Activated CD8-positive, alpha-beta memory T cell treated with anti-CD3 and anti-CD28 coated beads for 1 hour (primary cell): Measurements from ENCODE around the gene ZBTB39.
"Not testable (repeated sequence)": the region's sequence is repeated elsewhere in the genome, so short reads cannot be mapped to it uniquely, and the experiment has no call there.

ENCODE experiments used
- DNase-seq, 2 donors: peaks; one replicate each; pipeline ENCODE4 v3.0.0-alpha.2; 2020; ENCODE audit warnings: low read depth in 1 of 2; ENCODE audit errors: extremely low read depth in 1 of 2

Gene ZBTB39

GRCh38 chr12:57001448-57001906 lies 4.9 kb downstream of the ZBTB39 start:
- peak; percentile 40 to 56 for DNase-seq

DNA sequence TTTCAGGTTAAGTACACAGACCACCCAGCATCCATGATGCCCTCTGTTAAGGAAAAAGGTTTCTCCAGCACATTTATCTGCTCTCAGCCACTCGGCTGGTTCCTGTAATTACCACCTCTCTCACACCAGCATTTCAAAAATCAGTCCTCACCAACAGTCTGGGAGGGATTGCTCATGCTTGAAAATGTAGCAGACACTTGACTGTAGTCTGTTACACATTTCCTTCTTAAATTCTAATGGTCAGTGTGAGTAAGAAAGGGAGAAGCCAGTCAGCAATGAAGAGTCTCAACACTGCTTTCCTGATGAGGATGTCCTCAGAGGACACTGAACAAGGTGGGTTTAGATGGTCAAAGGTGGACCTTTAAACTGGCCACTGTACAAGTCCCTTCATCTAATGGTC lies 6.0 kb downstream of the ZBTB39 start:
- no peak for DNase-seq

DNA sequence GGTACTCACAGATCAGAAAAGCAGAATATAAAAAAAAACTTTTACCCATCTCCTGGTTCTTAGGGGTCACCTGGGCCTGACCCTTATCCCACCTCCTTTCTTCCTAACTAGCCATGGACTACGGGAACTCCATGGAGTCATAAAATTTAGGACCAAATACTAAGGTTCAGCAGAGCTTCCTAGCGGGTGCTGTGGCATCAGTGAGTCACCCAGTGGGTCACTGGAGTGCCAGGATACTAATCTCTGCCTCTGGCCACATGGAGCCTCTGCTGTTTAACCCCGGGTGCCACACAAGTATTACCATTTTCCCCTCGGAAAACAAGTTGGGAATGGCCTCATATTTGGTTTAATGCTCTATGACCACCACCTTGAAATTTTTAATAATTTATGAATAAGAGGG lies 6.9 kb downstream of the ZBTB39 start:
- DNase-seq = no peak

DNA sequence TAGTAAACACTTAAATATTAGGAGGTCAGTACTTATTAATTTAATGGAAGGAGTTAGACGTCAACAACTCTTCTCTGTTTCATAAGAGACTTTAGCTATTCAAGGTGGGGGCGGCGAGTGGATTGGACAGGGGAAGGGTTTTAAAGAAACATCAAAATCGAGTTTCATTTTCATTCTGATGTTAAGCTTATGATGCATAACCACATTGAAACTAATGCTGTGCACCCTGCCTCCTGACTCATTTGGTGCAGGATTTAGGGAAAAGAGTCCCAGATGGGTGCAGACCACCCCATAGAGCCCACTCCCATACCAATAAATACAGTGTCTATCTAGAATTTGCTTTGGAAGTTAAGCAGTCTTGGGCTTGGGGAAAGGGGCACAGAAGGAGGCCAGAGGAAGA lies 7.4 kb downstream of the ZBTB39 start:
- DNase-seq = no peak

GRCh38 chr12:56998316-56998715 lies 8.0 kb downstream of the ZBTB39 start:
- DNase-seq = no peak

DNA sequence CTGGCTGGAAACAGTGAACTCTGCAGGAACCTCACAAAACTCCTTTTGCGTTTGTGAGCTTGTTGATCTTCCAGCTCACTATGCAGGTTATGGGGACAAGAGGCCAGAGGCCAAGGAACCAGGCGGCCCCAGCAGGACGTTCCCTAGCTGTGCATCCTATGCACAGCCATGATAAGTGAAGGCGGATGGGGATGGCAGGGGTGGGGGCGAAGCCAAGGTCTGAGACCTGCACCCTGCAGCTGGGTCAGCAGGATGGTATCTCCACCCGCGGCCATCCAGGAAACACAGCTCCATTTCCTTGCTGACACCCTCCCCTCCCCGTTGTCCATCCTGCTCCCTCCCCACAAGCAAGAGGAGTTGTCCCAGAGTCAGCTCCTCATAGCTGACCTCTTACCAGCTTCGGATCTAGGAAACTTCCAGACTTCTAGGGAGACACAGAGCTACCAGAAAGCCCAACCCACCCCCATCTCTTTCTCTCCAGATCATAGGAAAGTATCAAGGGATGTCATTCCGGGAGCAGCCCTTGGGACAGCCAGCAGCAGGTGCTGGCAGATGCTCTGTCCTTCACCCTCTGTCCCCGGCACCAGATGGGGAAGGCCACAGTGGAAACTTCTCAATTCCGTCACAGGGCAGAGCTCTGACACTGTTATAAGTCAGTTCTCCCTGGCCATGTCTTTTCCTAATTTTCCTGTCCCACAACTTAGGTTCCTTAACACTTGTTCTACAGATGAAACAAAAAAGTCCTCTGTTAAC lies 9.4 kb downstream of the ZBTB39 start:
- no peak for DNase-seq

- DNase-seq = no peak
Measured at GRCh38 chr12:56995930-56996496, 10.3 kb downstream of the ZBTB39 start.

- no peak for DNase-seq
Measured at GRCh38 chr12:56995201-56995929, 11.0 kb downstream of the ZBTB39 start.

DNA sequence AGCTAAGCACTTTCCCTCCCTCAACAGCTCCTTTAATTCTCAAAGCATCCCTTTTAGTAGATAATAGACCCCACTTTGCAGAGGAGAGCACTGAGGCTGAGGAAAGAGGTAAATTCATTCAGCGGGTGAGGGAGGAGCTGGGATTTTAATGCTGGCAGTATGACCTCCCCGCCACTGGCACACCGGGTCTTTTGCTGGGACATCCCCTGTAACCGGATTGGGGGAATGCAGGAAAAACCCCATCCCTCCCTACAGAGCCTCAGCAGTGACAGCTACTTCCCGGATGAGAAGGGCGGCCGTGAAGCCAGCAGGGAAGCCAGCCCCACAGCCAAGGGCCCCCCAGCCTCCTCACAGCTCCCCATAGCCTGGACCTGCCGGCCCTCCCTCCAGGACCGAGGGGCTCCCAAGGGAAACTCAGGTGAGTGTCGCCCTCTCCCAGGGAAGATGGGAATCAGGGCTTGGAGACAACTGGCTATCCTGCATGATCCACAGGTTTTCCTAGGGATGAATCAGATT lies 12.1 kb downstream of the ZBTB39 start:
- no peak for DNase-seq

DNA sequence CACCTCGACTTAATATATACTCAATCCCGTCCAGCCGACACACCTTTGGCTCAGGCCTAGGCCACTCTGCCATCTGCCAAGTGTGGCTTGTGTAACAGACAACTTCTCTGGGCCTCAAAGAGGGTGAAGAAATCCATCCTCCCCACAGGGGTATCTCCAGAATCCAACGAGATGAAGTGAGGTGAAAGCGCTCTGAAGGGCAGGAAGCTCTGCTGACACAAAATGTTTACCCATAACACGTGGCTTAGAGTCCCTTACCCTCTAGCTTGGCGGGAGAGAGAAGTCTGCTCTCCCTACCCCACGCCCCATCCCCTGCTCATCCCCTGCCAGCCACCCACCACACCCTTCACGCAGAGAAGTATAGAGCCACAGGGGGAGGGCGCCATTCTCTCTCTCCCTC lies 13.0 kb downstream of the ZBTB39 start:
- no peak for DNase-seq

GRCh38 chr12:56991319-56992246 lies 14.8 kb downstream of the ZBTB39 start:
- DNase-seq = no peak

DNA sequence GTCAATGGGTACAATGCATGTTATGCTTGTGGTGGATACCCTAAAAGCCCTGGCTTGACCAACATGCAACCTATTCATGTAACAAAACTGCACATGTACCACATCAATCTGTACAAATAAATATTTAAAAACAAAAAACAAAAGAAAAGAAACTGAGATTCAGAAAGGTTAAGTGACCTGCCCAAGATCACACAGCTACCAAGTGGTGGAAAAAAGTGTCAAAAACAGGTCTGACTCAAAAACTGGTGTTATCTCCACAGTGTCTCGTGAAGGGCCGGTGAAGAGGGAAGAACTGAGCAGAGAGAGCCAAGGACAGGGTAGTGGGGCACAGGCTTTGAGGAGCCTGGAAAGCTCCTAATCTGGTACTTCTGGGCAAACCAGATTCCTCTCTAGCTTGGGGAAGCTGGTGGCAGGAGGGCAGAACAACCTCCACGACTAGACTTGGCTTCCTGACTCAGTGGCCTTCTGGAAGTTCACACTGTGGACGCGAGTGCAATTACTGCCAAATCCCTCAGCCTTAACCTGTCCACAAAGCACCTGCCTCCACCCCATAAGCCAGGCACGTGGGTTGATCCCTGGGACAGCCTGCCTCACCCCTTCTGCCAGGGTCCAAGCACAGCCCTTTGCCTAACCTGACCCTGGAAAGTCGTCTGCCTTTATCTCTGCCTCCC lies 15.6 kb downstream of the ZBTB39 start:
- DNase-seq = no peak

GRCh38 chr12:56989861-56990610 lies 16.3 kb downstream of the ZBTB39 start:
- no peak for DNase-seq

DNA sequence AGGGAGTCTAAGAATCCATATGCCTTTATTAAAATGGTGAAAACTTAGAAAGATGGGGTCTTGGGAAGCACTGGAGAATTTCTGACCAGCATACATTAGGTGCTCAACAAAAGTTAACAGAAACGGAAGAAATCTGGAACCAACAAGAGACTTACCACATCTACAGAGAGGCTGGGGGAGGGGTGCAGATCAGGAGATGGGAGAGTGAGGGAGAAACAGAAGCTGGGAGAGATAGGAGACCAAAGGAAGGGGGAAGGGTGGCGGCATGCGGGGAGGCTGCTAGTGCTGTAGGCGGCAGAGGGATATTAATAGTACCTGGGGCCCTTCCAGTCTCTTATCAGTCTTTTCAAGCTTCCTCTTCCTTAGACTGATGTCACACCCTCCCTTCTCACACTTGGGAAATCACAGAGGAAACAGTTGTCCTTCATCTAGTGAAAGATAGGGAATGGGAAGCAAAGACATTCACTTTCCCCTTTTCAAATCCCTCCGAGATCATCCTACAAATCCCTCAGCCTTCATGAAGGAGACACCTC lies 18.1 kb downstream of the ZBTB39 start:
- DNase-seq = no peak

- peak in 1 of 2 donors; percentile 67 for DNase-seq
Measured at GRCh38 chr12:56987551-56988053, 18.7 kb downstream of the ZBTB39 start.

- DNase-seq = no peak
Measured at GRCh38 chr12:56987011-56987410, 19.3 kb downstream of the ZBTB39 start.

DNA sequence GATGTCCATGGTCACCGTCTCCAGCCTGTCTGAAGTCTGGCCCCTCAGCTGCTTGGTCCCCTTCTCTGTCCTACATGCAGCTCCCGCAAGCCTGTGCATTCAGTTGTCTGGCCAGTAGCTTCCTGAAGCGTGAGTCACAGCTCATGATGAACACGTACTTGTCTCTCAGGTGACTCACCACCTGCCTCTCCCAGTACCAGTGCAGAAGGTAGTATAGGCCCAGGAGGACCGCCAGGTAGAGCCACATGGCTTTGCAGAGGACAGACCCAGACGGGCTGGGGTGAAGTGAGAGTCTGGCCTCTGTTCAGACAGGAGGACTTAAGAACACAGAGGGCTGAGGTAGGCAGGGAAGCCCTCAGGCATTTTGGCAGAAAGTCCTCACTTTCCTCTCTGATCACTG lies 20.6 kb downstream of the ZBTB39 start:
- not testable (repeated sequence) for DNase-seq

- DNase-seq = no peak
Measured at GRCh38 chr12:56983386-56983785, 23.0 kb downstream of the ZBTB39 start.
